Uterus (tissue), 2 donors: ENCODE results near the gene MICAL2.

ENCODE experiments used
- POLR2A ChIP-seq, 2 donors: fragments of 450-650 bp; IDR thresholded peaks; one replicate each; pipeline ENCODE4 v1.6.1; 2016; ENCODE audit warnings: antibody characterized with exemption in 2 of 2, mild to moderate bottlenecking in 1 of 2, moderate library complexity in 1 of 2
- TF ChIP-seq, protein P1 (sequence below), 4 experiments: fragments of 200-600 bp in 2 of 4; fragments of 450-650 bp in 2 of 4; sonication (generic) in 2 of 4; IDR thresholded peaks; one replicate each; pipeline ENCODE4 v1.5.1; 2016 to 2019; ENCODE audit warnings: antibody characterized with exemption in 4 of 4, mild to moderate bottlenecking in 2 of 4, moderate library complexity in 1 of 4

DNA sequence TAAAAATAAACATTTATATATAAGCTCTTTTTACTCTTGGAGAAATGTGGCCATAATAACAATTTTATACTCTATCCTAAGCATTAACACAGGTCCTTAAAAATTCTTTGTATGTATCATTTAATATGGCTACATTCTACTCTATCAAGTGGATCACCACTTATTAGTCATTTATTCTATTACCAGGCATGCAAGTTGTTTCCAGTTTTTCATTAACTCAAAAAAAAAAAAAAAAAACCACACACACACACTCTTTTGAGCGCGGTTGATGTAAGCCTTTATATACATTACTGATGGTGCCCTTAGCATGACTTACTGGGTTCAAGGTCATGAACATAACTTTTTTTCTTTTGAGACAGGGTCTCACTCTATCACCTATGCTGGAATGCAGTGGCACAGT is 47.1 kb upstream of the MICAL2 start:
- no peak for TF ChIP-seq POLR2A (IDR thresholded peaks at IDR 0.05)
- TF ChIP-seq, protein P1, sequence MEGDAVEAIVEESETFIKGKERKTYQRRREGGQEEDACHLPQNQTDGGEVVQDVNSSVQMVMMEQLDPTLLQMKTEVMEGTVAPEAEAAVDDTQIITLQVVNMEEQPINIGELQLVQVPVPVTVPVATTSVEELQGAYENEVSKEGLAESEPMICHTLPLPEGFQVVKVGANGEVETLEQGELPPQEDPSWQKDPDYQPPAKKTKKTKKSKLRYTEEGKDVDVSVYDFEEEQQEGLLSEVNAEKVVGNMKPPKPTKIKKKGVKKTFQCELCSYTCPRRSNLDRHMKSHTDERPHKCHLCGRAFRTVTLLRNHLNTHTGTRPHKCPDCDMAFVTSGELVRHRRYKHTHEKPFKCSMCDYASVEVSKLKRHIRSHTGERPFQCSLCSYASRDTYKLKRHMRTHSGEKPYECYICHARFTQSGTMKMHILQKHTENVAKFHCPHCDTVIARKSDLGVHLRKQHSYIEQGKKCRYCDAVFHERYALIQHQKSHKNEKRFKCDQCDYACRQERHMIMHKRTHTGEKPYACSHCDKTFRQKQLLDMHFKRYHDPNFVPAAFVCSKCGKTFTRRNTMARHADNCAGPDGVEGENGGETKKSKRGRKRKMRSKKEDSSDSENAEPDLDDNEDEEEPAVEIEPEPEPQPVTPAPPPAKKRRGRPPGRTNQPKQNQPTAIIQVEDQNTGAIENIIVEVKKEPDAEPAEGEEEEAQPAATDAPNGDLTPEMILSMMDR (IDR thresholded peaks at IDR 0.05) = no peak
